Measurements from ENCODE around the gene CTXN1. TPM values are rescaled to one million over a fixed set of nuclear protein-coding genes. Genes with fewer than 3 reads are reported as not detected.

Gene CTXN1
- total and polyA plus RNA-seq, 2 donors (not counting 1 experiment from before 2014, with no cell fraction given): not detected

DNA sequence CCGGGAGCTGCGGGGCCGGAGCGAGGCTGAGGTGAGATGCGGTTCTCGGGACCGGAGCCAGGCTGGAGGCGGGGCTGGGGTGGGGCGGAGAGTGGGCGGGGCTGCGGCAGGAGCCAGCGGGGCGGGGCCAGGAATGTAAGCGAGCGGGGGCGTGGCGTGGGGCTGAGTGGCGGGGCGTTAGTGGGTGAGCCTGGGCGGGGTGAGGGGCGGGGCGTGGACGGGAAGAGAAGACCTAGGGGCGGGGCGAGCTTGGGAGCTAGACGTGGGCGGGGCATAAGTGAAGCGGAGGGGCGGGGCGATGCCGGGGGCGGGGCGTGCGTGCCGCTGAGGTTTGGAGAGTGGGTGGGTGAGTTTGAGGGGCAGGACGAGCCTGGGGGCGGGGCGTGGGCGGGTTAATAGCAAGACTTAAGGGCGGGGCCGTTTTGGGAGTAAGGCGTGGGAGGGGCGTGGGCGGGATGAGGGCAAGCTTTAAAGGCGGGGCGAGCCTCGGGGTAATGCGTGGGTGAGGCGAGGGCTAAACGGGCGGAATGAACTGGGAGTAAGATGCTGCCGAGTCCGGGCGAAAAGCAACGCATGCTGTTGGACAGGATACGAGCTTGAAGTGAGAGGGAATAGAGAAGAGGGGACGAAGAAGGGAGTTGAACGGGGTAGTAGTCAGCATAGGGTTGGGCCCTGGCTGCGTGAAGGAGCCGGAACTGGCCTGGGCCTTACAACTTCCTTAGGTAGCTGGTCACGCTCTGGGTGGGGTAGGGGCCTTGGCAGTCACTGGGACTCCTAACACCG is 5.2 kb downstream of the CTXN1 start:
- no peak for TF ChIP-seq EZH2 (IDR thresholded peaks at IDR 0.05; ENCODE audit: borderline replicate concordance, insufficient read depth, low read depth, low read length, poor library complexity, severe bottlenecking)
- TF ChIP-seq, protein P1, sequence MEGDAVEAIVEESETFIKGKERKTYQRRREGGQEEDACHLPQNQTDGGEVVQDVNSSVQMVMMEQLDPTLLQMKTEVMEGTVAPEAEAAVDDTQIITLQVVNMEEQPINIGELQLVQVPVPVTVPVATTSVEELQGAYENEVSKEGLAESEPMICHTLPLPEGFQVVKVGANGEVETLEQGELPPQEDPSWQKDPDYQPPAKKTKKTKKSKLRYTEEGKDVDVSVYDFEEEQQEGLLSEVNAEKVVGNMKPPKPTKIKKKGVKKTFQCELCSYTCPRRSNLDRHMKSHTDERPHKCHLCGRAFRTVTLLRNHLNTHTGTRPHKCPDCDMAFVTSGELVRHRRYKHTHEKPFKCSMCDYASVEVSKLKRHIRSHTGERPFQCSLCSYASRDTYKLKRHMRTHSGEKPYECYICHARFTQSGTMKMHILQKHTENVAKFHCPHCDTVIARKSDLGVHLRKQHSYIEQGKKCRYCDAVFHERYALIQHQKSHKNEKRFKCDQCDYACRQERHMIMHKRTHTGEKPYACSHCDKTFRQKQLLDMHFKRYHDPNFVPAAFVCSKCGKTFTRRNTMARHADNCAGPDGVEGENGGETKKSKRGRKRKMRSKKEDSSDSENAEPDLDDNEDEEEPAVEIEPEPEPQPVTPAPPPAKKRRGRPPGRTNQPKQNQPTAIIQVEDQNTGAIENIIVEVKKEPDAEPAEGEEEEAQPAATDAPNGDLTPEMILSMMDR (IDR thresholded peaks at IDR 0.05): no peak
- ATAC-seq (ENCODE audit: low read depth) (peak; percentile 77), DNase-seq (peak; percentile 99)
- Mint-ChIP-seq H3K9me3 (ENCODE audit: insufficient read depth) (no peaks in the 10 kb centered on the region), H3K4me1 (peaks cover 47% of the 10 kb centered on the region), H3K27ac (peak overlapping the region; percentile 96), H3K4me3 (peak overlapping the region; percentile 95), H3K27me3 (peaks cover 17% of the 10 kb centered on the region)
- Histone ChIP-seq H3K4me1 (ENCODE audit: control insufficient read depth in 2 of 2, insufficient read depth in 2 of 2, low read length in 2 of 2) (peaks cover 59 to 60% of the 10 kb centered on the region in 2 donors), H4K20me1 (ENCODE audit: control insufficient read depth, insufficient read depth, low read length, poor library complexity, severe bottlenecking) (peaks cover 52% of the 10 kb centered on the region), H3K9ac (ENCODE audit: low read length) (peak overlapping the region; percentile 72), H3K4me3 (ENCODE audit: control extremely low read depth in 1 of 5, extremely low read depth in 1 of 5, insufficient read depth in 1 of 5, low read depth in 2 of 5, low read length in 4 of 5) (peak overlapping the region; percentile 52 to 84 (median 75)), H3K27ac (ENCODE audit: low read length in 2 of 2) (peak overlapping the region; percentile 73 to 74), H2AFZ (ENCODE audit: insufficient read depth, low read depth, low read length, poor library complexity, severe bottlenecking) (peak overlapping the region; percentile 92), H3K9me3 (ENCODE audit: control extremely low read depth in 1 of 3, control insufficient read depth in 2 of 3, insufficient read depth in 1 of 3, low read length in 2 of 3) (peaks cover 0 to 25% (median 0%) of the 10 kb centered on the region in 3 donors), H3K4me2 (replicated peaks; ENCODE audit: low read depth, low read length, poor library complexity, severe bottlenecking) (peak overlapping the region; percentile 93), H3K79me2 (ENCODE audit: control insufficient read depth, insufficient read depth, low read length) (peaks cover 6% of the 10 kb centered on the region), H3K36me3 (replicated peaks in 1 of 2; ENCODE audit: control extremely low read depth in 1 of 2, control insufficient read depth in 1 of 2, extremely low read depth in 1 of 2, insufficient read depth in 2 of 2, low read length in 1 of 2) (peaks cover 0 to 13% of the 10 kb centered on the region in 2 experiments), H3K27me3 (replicated peaks in 1 of 4; ENCODE audit: control extremely low read depth in 1 of 4, control insufficient read depth in 3 of 4, insufficient read depth in 4 of 4, low read length in 3 of 4) (peaks cover 0 to 36% (median 19%) of the 10 kb centered on the region in 4 experiments)
- intact Hi-C loops (cut with micrococcal nuclease): loop anchor here (1.0 kb wide), 7 partner anchors 17 to 398 kb away; partner anchors contain the start of genes ELAVL1, MAP2K7, MCOLN1 and TIMM44
- ChIA-PET CTCF (interaction anchor here (0.9 to 3.8 kb wide), 10 partner anchors 8 to 352 kb away, joined by 3 to 28 read pairs (median 5); partner anchors contain the start of genes CAMSAP3, MAP2K7, PET100 and TIMM44), POLR2A (interaction anchor here (0.6 to 2.8 kb wide), 14 partner anchors 9 to 471 kb away, joined by 3 to 29 read pairs (median 5); partner anchors contain the start of genes MAP2K7, NDUFA7, RAB11B and RPS28)
- under 1% methylated on average over 59 of the region's 62 CpGs for WGBS (ENCODE audit: insufficient coverage)
